Measurements from ENCODE around the gene NKAIN1.

DNA sequence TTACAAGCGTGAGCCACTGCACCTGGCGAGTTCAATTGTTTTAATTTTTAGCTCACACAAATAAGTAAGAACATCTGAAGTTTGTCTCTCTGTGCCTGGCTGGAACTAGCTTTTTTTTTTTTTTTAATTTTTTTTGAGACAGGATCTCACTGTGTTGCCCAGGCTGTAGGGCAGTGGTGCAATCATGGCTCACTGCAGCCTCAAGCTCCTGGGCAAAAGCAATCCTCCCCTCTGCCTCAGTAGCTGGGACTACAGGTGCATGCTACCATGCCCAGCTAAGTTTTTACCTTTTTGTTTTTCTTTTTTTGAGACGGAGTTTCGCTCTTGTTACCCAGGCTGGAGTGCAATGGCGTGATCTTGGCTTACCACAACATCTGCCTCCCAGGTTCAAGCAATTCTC, 7.9 kb downstream of the NKAIN1 start:
- TF ChIP-seq, protein P1, sequence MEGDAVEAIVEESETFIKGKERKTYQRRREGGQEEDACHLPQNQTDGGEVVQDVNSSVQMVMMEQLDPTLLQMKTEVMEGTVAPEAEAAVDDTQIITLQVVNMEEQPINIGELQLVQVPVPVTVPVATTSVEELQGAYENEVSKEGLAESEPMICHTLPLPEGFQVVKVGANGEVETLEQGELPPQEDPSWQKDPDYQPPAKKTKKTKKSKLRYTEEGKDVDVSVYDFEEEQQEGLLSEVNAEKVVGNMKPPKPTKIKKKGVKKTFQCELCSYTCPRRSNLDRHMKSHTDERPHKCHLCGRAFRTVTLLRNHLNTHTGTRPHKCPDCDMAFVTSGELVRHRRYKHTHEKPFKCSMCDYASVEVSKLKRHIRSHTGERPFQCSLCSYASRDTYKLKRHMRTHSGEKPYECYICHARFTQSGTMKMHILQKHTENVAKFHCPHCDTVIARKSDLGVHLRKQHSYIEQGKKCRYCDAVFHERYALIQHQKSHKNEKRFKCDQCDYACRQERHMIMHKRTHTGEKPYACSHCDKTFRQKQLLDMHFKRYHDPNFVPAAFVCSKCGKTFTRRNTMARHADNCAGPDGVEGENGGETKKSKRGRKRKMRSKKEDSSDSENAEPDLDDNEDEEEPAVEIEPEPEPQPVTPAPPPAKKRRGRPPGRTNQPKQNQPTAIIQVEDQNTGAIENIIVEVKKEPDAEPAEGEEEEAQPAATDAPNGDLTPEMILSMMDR (IDR thresholded peaks at IDR 0.05; ENCODE audit: low read length): no peak
- TF ChIP-seq EZH2 (IDR thresholded peaks at IDR 0.05; ENCODE audit: borderline replicate concordance, low read length): no peak
